Hair follicle dermal papilla cell (primary cell): ENCODE data around the gene KDM4F. TPM values are rescaled to one million over a fixed set of nuclear protein-coding genes. Genes with fewer than 3 reads are reported as not detected.

Source experiments
- total RNA-seq: library from RNA; depleted of rRNA; stranded (reverse); fragments of >200 nt; gene quantifications from 2 replicates; pipeline ENCODE4 v1.2.3, GENCODE V29; 2012

KDM4F gene
- total RNA-seq: not detected in 2 replicates

DNA sequence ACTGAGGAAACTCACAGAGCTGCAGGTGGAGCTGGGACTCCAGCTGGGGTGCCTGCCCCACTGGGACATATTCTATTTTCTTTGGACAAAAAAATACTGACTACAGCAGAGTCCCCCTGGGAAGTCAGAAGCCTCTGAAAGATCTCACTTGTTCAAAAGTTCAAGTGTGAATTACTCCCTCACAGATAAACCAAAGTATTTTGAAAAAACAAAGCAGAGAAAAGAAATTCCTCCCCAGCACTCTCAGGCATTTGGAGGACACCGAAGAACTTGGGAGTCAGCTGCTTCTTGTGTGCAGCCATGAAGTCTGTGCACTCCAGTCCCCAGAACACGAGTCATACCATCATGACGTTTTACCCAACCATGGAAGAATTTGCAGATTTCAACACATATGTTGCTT lies at the start of gene KDM4F:
Gene KDM4F, plus strand, starts transcription at position 301 of the 400 bp plus-strand sequence.

DNA sequence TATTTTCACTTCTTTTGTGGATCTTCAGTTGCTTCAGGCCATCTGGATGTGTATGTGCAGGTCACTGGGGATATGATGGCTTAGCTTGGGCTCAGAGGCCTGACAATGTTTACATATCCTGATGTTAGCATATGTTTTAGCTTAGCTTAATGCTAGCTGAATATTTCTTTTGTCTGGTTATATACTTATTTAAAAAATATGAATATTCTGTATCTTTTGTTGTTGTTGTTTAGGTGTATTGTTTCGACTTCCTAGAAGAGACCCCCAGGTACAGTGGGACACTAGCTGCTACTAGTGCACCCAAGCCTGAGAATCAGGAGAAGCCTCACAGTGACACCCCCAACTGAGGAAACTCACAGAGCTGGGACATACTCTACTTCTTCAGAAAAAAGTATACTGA lies 24.3 kb upstream of the KDM4F start, which contains the start of gene KDM4E:
Gene KDM4E, plus strand, starts transcription at position 301 of the 400 bp plus-strand sequence. CDS start 300 bp downstream, outside the sequence.

GRCh38 chr11:95066716-95067038 lies 17.5 kb downstream of the KDM4F start, which contains the start of gene SRSF8:
SRSF8 (plus strand) TSS chr11:95066919; CDS start chr11:95067227, 308 bp downstream.

DNA sequence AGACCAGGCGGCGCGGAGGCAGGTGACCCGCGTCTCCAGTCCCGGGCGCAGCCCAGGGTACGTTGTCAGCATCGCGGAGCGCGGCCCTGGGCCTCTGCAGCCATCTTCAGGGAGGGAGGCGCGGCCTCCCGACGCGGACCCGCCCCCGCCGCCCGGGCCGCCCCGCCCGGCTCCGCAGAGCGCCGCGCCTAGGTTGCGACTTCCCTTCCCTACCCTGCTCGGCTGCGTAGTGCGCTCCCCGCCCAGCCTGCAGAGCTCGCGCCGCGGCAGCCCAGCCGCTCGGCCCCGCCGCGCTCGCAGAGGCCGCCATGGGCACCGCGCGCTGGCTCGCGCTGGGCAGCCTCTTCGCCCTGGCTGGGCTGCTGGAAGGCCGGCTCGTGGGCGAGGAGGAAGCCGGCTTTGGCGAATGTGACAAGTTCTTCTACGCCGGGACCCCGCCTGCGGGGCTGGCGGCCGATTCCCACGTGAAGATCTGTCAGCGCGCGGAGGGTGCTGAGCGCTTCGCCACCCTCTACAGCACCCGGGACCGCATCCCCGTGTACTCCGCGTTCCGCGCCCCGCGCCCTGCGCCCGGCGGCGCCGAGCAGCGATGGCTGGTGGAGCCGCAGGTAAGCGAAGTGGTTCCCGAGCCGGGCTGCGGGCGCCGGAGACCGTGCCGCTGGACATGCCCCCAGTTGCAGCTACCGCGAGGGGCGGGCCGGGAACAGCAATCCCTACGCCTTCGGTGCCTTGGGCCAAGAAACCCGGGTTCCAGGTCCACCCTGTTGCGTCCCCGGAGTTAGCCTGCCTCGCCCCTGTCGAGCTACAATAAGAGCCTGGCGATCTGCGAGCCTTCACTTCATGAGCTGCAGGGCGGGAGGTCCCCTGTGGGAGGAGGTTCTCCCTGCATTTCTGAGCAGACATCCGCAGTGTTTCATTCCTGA lies 40.7 kb downstream of the KDM4F start, which contains the start of gene ENDOD1:
Gene ENDOD1, plus strand, starts transcription at position 227 of the 923 bp plus-strand sequence. Its CDS starts 82 bp downstream, at position 309.

Other genes with a start within 250 kb of the KDM4F start
- 20.9 and 23.3 TPM in 2 replicates for gene CWC15, start 75.9 kb upstream of the KDM4F start, total RNA-seq
- 0.49 and 0.97 TPM in 2 replicates for gene KDM4D, start 75.7 kb upstream of the KDM4F start, total RNA-seq
- gene KDM4E, start 24.2 kb upstream of the KDM4F start, total RNA-seq: not detected in 2 replicates
- 17.4 and 20.9 TPM in 2 replicates for gene SRSF8, start 17.5 kb downstream of the KDM4F start, total RNA-seq
- gene ENDOD1, start 40.4 kb downstream of the KDM4F start, total RNA-seq: 25.5 and 25.7 TPM in 2 replicates
- 15.8 and 24.7 TPM in 2 replicates for gene SESN3, start 181.8 kb downstream of the KDM4F start, total RNA-seq